ENCODE data around the gene RASSF9.

The RASSF9 gene

DNA sequence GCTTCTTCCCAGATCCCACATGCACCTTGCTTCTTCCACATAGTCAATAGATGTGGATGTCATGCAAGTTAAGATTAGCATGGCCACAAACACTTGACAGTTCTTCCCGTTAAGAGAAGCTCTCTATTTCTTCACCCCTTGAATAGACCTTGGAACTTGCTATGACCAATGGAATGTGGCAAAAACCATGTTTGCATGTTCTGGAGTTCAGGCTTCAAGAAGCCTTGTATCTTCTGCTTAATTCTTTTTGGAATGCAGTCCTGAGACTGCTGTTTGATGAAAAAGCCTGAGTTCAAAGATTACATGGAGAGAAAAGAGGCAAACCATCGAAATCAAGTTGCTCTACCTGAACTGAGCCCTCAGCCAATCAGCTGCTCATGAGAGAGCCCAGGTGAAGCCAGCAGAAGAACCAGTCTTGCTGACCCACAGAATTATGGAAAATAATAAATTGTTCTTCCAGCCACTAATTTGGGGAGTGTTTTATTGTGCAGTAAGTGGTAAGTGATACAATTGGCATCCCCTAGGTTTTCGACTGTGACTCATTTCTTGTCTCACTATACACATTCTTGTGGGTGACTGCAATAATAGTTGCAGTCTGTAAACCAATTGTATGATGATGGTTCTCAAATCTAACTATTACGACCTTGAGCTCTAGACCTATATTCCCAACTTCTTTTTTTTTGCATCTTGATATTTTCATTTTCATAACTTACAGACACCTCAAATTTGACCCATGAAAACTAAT is 12.6 kb downstream of the RASSF9 start:
- no peak for DNase-seq (ENCODE audit: low spot score)
- in situ Hi-C loops (cut with MboI; ENCODE audit: low sequenced_read_pairs, unreplicated experiment): no loop called here
- TF ChIP-seq, protein P1, sequence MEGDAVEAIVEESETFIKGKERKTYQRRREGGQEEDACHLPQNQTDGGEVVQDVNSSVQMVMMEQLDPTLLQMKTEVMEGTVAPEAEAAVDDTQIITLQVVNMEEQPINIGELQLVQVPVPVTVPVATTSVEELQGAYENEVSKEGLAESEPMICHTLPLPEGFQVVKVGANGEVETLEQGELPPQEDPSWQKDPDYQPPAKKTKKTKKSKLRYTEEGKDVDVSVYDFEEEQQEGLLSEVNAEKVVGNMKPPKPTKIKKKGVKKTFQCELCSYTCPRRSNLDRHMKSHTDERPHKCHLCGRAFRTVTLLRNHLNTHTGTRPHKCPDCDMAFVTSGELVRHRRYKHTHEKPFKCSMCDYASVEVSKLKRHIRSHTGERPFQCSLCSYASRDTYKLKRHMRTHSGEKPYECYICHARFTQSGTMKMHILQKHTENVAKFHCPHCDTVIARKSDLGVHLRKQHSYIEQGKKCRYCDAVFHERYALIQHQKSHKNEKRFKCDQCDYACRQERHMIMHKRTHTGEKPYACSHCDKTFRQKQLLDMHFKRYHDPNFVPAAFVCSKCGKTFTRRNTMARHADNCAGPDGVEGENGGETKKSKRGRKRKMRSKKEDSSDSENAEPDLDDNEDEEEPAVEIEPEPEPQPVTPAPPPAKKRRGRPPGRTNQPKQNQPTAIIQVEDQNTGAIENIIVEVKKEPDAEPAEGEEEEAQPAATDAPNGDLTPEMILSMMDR (IDR thresholded peaks at IDR 0.05; ENCODE audit: borderline replicate concordance, control extremely low read depth, extremely low read depth, insufficient read depth, missing control alignments): no peak

DNA sequence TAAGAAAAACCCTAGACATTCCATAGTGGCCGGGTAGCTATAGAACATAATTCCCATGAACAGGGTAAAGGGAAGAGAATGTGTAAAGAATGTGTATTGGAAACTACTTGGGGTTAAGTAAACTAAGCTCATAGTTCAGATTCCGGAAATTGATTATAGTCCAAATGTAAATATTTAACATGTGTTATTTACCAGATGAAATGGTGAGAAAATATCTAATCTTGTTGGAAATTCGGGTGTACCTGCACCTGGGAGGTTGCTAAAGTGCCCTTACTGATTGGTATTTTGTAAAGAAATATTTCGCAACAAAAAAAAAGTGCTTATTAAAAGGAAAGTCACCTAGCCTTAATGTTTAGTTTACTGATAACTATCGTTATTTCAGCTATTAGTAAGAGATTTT is 14.4 kb downstream of the RASSF9 start:
- TF ChIP-seq, protein P1 (IDR thresholded peaks at IDR 0.05; ENCODE audit: borderline replicate concordance, control extremely low read depth, extremely low read depth, insufficient read depth, missing control alignments): no peak
- DNase-seq (ENCODE audit: low spot score): no peak
- in situ Hi-C loops (cut with MboI; ENCODE audit: low sequenced_read_pairs, unreplicated experiment): no loop called here

DNA sequence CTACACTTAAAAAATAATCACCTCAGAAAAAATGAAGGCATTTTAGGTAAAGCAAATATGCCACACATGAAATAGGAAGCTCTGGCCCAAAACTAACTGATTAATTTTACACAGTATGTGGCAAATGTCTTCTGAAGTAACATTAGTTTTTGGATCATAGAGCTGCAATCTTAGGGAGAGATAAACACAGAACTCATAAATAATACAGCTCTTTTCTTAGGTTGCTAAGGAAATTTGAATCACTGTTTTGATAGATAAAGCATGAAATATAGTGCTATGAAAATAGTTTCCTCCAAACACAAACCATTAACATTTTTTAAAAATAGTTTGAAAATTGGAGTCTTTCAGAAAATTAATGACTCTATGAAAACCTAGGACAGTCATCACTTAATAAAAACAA is 15.0 kb downstream of the RASSF9 start:
- DNase-seq (ENCODE audit: low spot score): no peak
- TF ChIP-seq, protein P1 (IDR thresholded peaks at IDR 0.05; ENCODE audit: borderline replicate concordance, control extremely low read depth, extremely low read depth, insufficient read depth, missing control alignments): no peak
- in situ Hi-C loops (cut with MboI; ENCODE audit: low sequenced_read_pairs, unreplicated experiment): no loop called here

DNA sequence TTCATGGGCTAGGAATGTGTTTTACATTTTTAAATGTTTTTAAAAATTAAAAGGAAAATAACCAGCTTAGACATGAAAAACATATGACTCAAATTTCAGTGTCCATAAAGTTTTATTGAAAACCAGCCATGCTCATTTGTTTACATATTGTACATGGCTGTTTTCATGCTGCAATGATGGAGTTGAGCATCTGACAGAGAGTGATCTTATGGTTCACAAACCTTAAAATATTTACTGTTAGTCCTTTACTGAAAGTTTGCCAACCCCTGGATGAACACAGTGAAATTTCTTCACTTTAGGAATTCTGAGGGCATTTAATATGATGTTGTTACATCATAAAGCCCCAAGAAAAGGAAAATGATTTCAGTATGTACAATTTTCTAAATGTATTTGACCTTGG is 16.1 kb downstream of the RASSF9 start:
- in situ Hi-C loops (cut with MboI; ENCODE audit: low sequenced_read_pairs, unreplicated experiment): no loop called here
- no peak for DNase-seq (ENCODE audit: low spot score)

DNA sequence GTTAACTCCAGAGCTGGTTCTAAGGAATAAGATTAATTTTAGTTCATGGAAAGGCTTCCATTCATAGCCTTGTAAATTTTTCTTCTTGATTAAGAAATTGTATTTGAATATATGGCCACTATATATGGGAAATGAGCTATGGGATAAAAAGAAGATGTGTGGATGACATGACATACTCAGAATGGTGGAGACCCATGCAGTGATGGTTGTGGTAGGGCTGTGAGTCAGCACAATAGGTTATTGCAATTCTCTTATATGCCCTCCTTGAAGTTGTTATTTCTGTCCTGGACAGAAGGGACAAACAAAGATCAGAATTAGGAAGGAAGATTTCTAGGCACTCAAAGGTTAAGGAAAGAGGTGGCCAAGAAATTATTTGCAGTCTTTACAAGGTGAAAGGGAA is 21.5 kb downstream of the RASSF9 start:
- DNase-seq (ENCODE audit: low spot score): no peak
- in situ Hi-C loops (cut with MboI; ENCODE audit: low sequenced_read_pairs, unreplicated experiment): no loop called here
- TF ChIP-seq, protein P1 (IDR thresholded peaks at IDR 0.05; ENCODE audit: borderline replicate concordance, control extremely low read depth, extremely low read depth, insufficient read depth, missing control alignments): no peak

More for the DNA sequence above, 16.1 kb downstream of the RASSF9 start:
- TF ChIP-seq, protein P1 (IDR thresholded peaks at IDR 0.05; ENCODE audit: borderline replicate concordance, control extremely low read depth, extremely low read depth, insufficient read depth, missing control alignments): no peak

DNA sequence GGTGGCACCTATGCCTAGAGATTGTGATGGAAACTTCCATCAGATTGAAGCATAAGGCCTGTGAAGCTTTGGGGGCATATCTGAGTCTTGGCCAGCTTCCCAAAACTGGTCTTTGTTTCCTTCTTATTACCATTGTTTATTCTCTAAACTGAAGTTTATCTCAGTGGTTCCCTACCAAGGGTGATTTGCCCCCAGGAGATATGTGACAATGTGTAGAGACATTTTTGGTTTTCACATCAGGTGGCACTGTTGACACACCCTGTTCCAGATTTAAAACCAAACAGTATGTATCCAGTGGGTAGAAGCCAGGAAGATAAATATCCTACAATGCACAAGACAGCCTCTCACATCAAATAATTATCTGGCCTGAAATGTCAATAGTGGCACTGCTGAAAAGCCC is 22.1 kb downstream of the RASSF9 start:
- TF ChIP-seq, protein P1 (IDR thresholded peaks at IDR 0.05; ENCODE audit: borderline replicate concordance, control extremely low read depth, extremely low read depth, insufficient read depth, missing control alignments): no peak
- in situ Hi-C loops (cut with MboI; ENCODE audit: low sequenced_read_pairs, unreplicated experiment): no loop called here
- DNase-seq (ENCODE audit: low spot score): no peak

All from GM13976 (cell line).